Hepatocyte (in vitro differentiated cells): Measurements from ENCODE around the gene BTBD19. TPM values are rescaled to one million over a fixed set of nuclear protein-coding genes. Genes with fewer than 3 reads are reported as not detected.
A peak's percentile ranks its signal among the peaks of the same experiment; 100 is the strongest.
"Not testable (repeated sequence)": the region's sequence is repeated elsewhere in the genome, so short reads cannot be mapped to it uniquely, and the experiment has no call there.

Experiments
- DNase-seq: peaks from one replicate; pipeline ENCODE4 v3.0.0-alpha.2; 2016; ENCODE audit warnings: low spot score
- H2AFZ ChIP-seq: fragments of 200-600 bp; sonication (generic); 2 replicates; pipeline ENCODE4 v1.6.0; 2016; ENCODE audit warnings: antibody characterized with exemption, mild to moderate bottlenecking
- H3K27ac ChIP-seq: fragments of 200-600 bp; sonication (generic); 2 replicates; pipeline ENCODE4 v1.5.1; 2016; ENCODE audit warnings: mild to moderate bottlenecking
- H3K27me3 ChIP-seq: fragments of 200-600 bp; sonication (generic); 2 replicates; pipeline ENCODE4 v1.6.1; 2016
- H3K36me3 ChIP-seq: fragments of 200-600 bp; sonication (generic); replicated peaks from 2 replicates; pipeline ENCODE4 v1.5.1; 2016; ENCODE audit warnings: low read depth; ENCODE audit not compliant: insufficient read depth
- H3K4me1 ChIP-seq: fragments of 200-600 bp; sonication (generic); 2 replicates; pipeline ENCODE4 v1.5.1; 2016; ENCODE audit warnings: mild to moderate bottlenecking, moderate library complexity; ENCODE audit not compliant: insufficient read depth
- H3K4me2 ChIP-seq: fragments of 200-600 bp; sonication (generic); 2 replicates; pipeline ENCODE4 v1.6.0; 2016
- H3K4me3 ChIP-seq: fragments of 200-600 bp; sonication (generic); 2 replicates; pipeline ENCODE4 v1.5.1; 2016; ENCODE audit warnings: mild to moderate bottlenecking
- H3K79me2 ChIP-seq: fragments of 200-600 bp; sonication (generic); 2 replicates; pipeline ENCODE4 v1.6.0; 2017; ENCODE audit warnings: mild to moderate bottlenecking
- H3K9me2 ChIP-seq: fragments of 200-600 bp; sonication (generic); replicated peaks from 2 replicates; pipeline ENCODE4 v1.6.0; 2017; ENCODE audit warnings: mild to moderate bottlenecking; ENCODE audit not compliant: insufficient read depth
- H3K9me3 ChIP-seq: fragments of 200-600 bp; sonication (generic); 2 replicates; pipeline ENCODE4 v1.5.1; 2016; ENCODE audit warnings: low read depth, mild to moderate bottlenecking
- H4K20me1 ChIP-seq: fragments of 200-600 bp; sonication (generic); 2 replicates; pipeline ENCODE4 v1.6.0; 2016; ENCODE audit warnings: mild to moderate bottlenecking; ENCODE audit not compliant: insufficient read depth, poor library complexity, severe bottlenecking
- EZH2 ChIP-seq: fragments of 200-600 bp; sonication (generic); IDR thresholded peaks from 2 replicates; pipeline ENCODE4 v1.6.1; 2016; ENCODE audit warnings: antibody characterized with exemption, mild to moderate bottlenecking, borderline replicate concordance
- EZH2phosphoT487 ChIP-seq: fragments of 200-600 bp; sonication (generic); IDR thresholded peaks from one replicate; pipeline ENCODE4 v1.6.1; 2018; ENCODE audit warnings: antibody characterized with exemption, mild to moderate bottlenecking, low read depth, moderate library complexity; ENCODE audit not compliant: unreplicated experiment, severe bottlenecking
- WGBS: methylation state at CpG from one replicate; pipeline ENCODE4 v1.1.6; 2016; ENCODE audit warnings: low lambda C conversion rate; ENCODE audit errors: missing lambda C conversion rate; 5-methylcytosine and 5-hydroxymethylcytosine counted together
- polyA plus RNA-seq: library from polyadenylated mRNA; unstranded; fragments of >200 nt; fragmentation: Nextera tagmentation; extraction: Ambion mirVana; gene quantifications from 2 replicates; pipeline ENCODE4 v1.2.1, GENCODE V29; 2016
- total RNA-seq: library from RNA; depleted of rRNA; stranded (reverse); fragments of >200 nt; gene quantifications from 2 replicates; pipeline ENCODE4 v1.2.3, GENCODE V29; 2014
- TF ChIP-seq, protein P1 (sequence below): fragments of 200-600 bp; sonication (generic); IDR thresholded peaks from 2 replicates; pipeline ENCODE4 v1.5.1; 2016; ENCODE audit warnings: antibody characterized with exemption, mild to moderate bottlenecking; ENCODE audit not compliant: poor library complexity

BTBD19 gene
- total and polyA plus RNA-seq, 2 experiments from 2014 or later, result 5.5 to 16.8 TPM

DNA sequence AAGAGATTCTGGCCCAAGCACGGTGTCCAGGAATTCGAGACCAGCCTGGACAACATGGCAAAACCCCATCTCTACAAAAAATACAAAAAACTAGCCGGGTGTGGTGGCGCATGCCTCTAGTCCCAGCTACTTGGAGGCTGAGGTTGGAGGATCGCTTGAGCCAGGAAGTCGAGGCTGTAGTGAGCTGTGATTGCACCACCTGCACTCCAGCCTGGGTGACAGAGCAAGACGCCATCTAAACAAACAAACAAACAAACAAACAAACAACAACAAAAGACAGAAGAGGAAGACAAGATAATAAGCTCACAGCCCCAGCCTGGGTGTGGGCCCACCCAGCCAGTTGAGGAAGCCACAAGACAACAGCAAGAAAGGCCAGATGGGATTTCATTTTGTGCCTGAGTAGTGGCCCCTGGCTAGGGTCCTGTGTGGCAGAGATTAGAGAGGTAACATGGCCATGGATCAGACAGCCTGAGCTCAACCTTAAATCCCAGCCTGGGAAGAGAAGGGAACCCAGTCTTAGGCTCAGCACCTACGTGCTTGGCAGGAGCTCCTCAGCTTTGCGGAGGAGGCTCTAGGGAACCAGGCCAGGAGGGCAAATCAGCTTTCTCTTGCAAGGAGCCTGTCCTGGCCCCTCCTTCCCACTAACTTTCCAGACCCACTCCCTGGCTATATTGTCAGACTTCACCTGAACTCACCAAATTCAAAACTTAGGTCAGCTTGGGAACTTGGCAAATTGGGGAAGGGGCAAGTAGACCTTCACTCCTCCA, 15.4 kb upstream of the BTBD19 start:
- no peaks in the 10 kb centered on the region for H3K79me2 ChIP-seq
- H3K36me3 ChIP-seq, result no peaks in the 10 kb centered on the region
- no peak overlapping the region for H3K4me3 ChIP-seq
- no peak for DNase-seq
- no peaks in the 10 kb centered on the region for H3K4me1 ChIP-seq
- no peaks in the 10 kb centered on the region for H3K27me3 ChIP-seq
- H2AFZ ChIP-seq, result no peak overlapping the region
- no peaks in the 10 kb centered on the region for H3K9me3 ChIP-seq
- no peak for TF ChIP-seq EZH2phosphoT487
- TF ChIP-seq EZH2, result no peak
- TF ChIP-seq, protein P1, sequence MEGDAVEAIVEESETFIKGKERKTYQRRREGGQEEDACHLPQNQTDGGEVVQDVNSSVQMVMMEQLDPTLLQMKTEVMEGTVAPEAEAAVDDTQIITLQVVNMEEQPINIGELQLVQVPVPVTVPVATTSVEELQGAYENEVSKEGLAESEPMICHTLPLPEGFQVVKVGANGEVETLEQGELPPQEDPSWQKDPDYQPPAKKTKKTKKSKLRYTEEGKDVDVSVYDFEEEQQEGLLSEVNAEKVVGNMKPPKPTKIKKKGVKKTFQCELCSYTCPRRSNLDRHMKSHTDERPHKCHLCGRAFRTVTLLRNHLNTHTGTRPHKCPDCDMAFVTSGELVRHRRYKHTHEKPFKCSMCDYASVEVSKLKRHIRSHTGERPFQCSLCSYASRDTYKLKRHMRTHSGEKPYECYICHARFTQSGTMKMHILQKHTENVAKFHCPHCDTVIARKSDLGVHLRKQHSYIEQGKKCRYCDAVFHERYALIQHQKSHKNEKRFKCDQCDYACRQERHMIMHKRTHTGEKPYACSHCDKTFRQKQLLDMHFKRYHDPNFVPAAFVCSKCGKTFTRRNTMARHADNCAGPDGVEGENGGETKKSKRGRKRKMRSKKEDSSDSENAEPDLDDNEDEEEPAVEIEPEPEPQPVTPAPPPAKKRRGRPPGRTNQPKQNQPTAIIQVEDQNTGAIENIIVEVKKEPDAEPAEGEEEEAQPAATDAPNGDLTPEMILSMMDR, result no peak
- H3K27ac ChIP-seq, result no peak overlapping the region
- no peak overlapping the region for H3K4me2 ChIP-seq
- 93% methylated on average over 9 of the region's 9 CpGs for WGBS
- no peaks in the 10 kb centered on the region for H3K9me2 ChIP-seq
- no peaks in the 10 kb centered on the region for H4K20me1 ChIP-seq

DNA sequence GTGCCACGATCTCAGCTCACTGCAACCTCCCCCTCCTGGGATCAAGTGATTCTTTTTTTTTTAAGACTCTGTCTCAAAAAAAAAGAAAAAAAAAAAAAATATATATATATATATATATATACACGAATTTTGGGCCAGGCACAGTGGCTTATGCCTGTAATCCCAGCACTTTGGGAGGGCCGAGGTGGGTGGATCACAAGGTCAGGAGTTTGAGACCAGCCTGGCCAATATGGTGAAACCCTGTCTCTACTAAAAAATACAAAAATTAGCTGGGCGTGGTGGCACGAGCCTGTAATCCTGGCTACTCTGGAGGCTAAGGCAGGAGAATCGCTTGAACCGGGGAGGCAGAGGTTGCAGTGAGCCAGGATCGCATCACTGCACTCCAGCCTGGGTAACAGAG, 10.4 kb upstream of the BTBD19 start:
- not testable (repeated sequence) for H3K4me3 ChIP-seq, H3K27ac ChIP-seq, H3K9me3 ChIP-seq, H4K20me1 ChIP-seq, H3K4me1 ChIP-seq, H3K36me3 ChIP-seq, H3K4me2 ChIP-seq, H3K27me3 ChIP-seq, H2AFZ ChIP-seq, H3K9me2 ChIP-seq, DNase-seq
- WGBS, result 88% methylated on average over 8 of the region's 8 CpGs
- peaks cover 10% of the 10 kb centered on the region for H3K79me2 ChIP-seq

DNA sequence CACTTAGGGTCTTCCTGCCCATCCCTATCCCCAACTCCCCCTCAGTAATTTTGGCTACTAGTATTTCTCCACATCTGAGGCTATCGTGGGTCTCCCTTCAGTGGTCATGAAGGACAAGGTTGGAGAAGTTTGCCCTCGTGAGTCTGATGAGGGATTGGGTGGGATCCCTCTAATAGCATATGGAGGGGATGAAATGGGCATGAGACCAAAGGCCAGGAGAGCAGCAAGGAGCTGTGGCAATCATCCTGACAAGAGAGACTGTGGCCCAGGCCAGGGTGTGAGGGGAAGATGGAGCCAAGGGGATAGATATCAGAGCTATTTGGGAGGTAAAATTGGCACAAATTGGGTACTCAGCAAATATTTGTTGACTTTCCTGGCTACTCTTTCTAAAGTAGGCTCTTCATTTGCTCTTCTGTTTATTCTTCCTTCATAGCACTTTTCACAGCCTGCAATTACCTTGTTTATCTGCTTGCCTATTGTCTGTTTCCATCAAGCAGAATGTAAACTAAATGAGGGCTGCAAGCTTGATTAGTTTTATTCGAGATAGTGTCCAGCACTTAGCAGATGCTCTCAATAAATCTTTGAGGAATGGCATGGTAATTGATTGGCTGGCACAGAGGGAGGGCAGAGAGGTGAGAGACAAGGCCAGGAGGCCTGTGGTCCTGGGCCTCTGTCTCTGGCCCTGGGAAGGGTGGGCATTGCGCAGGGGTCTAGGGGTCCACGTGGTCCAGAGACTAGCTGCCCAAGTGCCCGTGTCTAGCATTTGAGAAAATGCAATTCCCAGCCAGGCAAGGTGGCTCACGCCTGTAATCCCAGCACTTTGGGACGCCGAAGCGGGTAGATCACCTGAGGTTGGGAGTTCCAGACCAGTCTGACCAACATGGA, 9.6 kb upstream of the BTBD19 start:
- Histone ChIP-seq H3K4me1 (no peaks in the 10 kb centered on the region), H3K9me3 (no peaks in the 10 kb centered on the region), H4K20me1 (no peaks in the 10 kb centered on the region), H3K79me2 (peaks cover 10% of the 10 kb centered on the region), H3K9me2 (no peaks in the 10 kb centered on the region), H3K36me3 (no peaks in the 10 kb centered on the region), H2AFZ (peak overlapping the region; percentile 24), H3K4me3 (no peak overlapping the region), H3K27me3 (no peaks in the 10 kb centered on the region), H3K4me2 (peak overlapping the region; percentile 94), H3K27ac (peak overlapping the region; percentile 94)
- TF ChIP-seq, protein P1, result no peak
- TF ChIP-seq EZH2phosphoT487, result no peak
- TF ChIP-seq EZH2, result no peak
- 89% methylated on average over 10 of the region's 10 CpGs for WGBS
- DNase-seq, result no peak
